SH-SY5Y (cell line): ENCODE measurements around the gene PLAC9.

Source experiments
- GATA2 ChIP-seq: IDR thresholded peaks from 2 replicates; pipeline ENCODE4 v1.6.1; 2011; ENCODE audit warnings: mild to moderate bottlenecking, low read depth, low read length
- GATA3 ChIP-seq: IDR thresholded peaks from 2 replicates; pipeline ENCODE4 v1.6.1; 2011; ENCODE audit warnings: low read depth, mild to moderate bottlenecking, low read length, moderate library complexity

PLAC9 gene, protein sequence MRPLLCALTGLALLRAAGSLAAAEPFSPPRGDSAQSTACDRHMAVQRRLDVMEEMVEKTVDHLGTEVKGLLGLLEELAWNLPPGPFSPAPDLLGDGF

DNA sequence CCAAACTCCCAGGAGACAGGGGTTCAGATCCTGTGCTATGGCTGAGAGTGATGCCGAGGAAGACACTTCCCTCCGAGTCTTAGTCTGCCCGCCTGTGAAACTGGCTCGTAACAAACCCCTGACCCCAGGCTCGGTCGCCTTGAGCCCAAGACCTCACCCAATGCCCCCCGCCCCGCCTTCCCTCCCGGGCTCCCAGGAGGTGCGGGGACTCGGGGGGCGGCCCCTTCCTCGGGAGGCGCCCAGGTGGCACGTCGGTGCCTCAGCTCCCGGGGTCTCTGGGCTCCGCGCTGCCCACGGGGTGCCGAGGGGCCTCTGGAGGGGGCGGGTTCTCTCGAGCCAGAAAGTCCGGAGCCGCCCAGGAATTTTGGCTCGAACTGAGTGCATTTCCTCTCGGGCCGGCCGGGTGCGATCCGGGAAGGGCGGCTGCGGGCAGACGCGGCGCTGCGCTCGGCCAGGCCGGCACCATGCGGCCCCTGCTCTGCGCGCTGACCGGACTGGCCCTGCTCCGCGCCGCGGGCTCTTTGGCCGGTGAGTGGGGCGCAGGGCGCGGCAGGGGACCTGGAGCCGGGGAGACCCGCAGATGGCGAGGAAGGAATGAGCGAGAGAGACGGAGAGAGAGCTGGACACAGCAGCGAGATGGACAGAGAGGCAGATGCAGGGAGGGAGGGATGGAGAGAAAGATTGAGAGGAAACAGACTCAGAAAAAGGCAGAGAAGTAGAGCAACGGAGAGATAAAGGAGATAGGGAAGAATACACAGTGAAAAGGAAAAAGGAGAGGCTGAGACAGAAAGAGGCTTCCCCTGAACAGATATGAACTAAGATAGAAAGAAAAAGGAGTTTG lies at the start of gene PLAC9:
Gene PLAC9, plus strand, starts transcription at position 432 of the 841 bp plus-strand sequence. Its CDS starts 33 bp downstream, at position 465.
- TF ChIP-seq GATA3 (no peak), GATA2 (no peak; the same call in 1 of the 2 replicates)

DNA sequence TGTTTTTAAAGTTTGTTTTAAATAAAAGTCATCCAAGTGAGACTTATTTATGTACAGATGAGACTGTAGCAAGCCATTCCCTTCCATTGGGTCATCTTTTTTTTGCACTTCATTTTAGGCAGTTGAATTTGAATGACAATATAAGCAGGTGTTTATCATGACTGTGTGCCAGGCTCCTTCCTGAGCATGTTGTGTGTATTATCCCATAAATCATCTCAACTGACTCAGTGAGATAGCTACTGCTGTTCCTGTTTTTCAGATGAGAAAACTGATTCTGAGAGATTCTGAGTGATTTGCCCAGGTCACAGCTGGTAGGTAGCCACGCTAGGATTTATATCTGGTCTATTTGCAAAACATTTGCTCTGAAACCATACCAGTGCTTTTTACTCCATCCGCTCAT lies 42.4 kb upstream of the PLAC9 start:
- TF ChIP-seq GATA3 (no peak), GATA2 (peak; percentile 54; the same call in 1 of the 2 replicates)

DNA sequence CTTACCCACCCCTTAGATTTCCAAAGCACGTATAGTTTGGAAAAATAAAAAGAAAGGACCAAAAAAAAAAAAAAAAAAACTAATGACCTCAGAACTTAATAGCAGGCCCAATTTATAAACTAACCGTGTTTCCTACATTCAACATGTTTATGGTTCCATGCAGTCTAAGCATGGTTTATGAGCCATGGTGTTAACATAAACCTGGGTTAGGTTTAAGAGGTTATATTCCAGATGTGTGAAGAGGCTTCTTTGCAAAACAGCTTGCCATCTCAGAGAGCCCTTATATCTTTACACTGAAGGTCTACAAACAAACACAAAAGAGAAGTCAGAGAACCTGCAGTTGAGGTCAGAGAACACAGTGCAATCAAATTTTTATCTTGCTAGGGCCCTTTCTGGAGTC lies 38.3 kb upstream of the PLAC9 start:
- TF ChIP-seq GATA3 (no peak), GATA2 (no peak)

DNA sequence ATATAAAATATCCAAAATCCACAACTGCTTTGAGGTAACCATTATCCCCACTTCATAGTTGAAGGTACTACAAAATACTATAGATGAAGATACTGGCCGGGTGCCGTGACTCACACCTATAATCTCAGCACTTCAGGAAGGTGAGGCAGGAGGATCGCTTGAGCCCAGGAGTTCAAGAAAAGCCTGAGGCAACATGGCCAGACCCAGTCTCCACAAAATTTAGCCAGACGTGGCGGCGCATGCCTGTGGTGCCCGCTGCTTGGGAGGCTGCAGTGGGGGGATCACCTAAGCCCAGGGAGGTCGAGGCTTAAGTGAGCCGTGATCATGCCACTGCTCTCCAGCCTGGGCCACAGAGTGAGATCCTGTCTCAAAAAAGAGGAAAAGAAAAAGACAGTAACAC lies 32.4 kb upstream of the PLAC9 start:
- TF ChIP-seq GATA3 (no peak), GATA2 (no peak)

DNA sequence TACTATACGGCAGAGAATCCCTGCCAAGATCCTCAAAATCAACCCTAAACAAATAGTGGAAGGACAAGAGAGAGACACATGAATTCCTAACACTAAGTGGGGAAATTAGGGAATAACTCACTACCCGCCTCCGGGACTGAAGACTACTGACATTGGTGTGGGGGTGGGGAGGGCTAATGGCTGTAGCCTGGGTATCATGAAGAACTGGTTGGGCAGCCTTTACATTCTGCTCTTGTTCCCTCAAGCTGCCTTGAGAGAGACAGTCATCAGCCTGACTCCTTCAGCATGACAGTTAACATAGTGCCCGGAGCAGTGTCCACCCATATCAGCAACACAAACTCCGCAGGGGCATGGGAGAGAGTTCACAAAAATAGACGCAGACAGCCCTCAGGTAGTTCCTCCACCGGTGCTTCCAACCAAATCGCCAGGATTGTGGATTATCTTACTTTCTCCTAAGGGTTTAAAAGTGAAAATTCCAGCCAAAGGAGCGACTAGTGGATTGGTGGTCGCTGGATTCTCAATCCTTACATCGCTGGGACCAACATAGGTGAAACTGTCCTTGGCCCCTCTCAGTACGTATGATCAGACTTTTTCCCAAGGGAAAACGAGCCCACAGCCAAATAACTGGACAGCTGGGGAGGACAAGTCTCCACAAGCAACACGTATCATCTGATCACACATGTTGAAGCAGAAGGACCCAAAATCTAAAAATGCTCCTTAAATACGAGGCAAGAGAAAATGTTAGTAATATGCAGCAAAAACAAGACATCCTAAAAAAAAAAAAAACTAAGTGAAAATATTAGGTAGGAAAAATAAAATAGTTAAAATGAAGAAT lies 31.5 kb upstream of the PLAC9 start:
- no peak for TF ChIP-seq GATA2
- no peak for TF ChIP-seq GATA3

DNA sequence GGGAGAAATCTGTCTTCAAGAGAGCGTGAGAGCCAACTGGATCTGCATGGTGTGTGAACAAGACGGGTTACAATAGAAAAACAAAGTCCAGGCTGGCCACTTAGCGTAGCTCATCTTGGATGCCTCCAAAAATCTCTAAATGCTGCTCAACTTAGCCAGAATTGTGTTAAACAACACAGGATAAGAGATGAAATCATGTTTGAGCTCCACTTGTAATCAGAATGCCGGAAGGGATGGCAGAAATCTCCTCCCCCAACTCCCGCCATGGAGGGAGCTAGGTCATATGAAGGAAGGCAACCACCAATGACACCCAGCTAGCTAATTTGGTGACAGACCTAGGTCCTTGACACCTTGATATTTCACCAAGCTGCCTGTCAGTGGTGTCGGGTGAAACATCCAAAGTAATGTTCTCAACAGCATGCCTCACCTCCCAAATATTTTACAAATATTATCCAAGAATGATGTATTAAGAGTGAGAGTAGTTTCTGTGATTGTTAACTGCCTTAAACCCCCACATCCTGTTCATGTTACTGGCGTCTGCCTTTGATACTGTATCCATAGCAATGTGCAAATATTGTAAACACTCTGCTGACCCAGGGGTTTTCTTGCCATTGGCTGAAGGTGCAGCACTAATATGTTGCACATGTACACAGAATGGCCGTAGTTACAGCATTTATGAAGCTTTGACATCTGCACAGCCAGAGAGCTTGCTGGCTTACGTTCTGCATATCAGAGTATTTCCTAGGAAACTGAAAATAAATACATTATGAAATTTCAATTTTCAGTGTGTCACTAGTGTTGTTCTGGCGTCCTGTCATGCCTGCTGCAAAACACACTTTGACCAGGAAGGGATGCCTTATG lies 28.2 kb upstream of the PLAC9 start:
- TF ChIP-seq GATA3 = no peak
- TF ChIP-seq GATA2 = no peak

DNA sequence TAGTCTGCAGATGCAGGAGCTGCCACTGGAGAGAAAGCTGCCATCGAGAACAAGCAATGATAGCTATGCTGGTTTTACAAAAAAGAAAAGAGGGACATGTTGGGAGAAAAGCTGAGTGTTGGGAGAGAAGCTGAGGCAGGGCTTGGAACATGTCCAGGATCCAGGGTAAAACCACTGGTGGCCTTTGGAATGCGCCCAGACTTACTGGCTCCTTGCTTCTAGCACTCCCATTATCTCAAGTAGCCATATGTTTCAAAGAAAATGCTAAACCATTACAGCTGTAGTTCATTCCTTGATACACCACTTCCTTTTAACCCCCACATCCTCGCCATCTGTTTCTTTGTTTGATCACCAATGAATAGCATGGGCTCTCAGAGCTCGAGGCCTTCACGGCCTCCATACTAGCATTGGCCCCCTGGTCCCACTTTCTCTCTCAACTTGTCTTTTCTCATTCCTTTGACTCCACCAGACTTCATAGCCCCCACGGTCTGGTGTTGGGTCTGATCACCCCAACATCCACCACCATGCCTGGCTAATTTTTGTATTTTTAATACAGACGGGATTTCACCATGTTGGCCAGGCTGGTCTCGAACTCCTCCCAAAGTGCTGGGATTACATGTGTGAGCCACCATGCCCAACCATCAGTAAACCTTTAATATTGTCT lies 23.8 kb upstream of the PLAC9 start:
- TF ChIP-seq GATA3 (no peak), GATA2 (no peak)

DNA sequence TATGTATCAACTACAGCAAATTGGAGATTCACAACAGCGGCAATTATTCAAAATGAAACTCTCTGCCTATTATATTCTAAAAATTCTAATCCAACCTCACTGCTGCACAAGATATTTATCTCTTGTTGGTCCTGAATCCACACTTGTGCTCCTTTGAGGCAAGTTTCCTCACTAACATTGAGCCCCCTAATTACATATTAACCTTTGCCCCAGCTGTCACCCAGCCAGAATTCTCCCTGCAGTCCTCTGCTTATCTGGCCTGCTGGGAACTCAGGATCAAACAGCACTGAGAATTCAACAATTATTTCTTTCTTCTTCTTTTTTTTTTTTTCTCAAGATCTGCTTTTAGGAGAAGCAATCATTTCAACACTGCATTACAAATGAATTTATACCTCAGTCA lies 21.5 kb upstream of the PLAC9 start:
- no peak for TF ChIP-seq GATA2
- no peak for TF ChIP-seq GATA3

DNA sequence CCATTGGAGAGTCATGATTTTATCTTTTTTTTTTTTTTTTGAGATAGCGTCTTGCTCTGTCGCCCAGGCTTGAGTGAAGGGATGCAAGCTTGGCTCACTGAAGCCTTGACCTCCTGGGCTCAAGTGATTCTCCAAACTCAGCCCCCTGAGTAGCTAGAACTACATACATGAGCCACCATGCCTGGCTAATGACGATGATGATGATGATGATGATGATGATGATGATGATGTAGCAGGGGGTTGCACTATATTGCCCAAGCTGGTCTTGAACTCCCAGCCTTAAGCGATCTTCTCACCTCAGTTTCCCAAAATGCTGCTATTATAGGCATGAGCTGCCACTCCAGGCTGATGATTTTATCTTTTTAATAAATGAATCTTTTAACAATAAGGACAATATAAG lies 13.9 kb upstream of the PLAC9 start:
- TF ChIP-seq GATA3 = no peak
- no peak for TF ChIP-seq GATA2

DNA sequence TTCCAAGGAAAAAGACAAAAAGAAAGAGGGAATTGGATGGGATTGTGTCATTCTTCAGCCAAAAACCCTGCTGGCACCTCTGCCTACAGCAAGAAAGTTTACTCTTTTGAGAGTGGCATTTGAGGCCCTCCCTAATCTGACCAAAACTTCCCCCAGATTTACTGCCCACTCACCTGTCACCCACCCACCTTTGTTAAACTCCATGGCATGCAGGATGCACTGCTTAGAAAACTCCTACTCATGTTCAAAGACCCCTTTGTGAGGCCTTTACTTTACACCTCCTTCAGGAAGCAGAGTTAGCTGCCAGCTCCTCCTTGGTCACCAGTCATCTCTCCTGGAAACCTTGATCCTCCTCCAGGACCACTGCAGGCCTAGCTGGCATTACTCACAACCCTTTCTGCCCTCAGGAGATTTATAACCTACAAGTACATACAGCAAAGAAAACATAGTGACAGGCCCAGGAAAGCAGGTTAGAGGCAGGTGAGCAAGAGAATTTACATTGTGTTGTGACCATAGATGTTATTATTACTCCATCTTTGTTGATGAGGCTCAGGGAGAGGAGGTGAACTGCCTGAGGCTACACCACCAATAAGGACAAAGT lies 10.3 kb upstream of the PLAC9 start:
- TF ChIP-seq GATA2 (no peak), GATA3 (no peak)

DNA sequence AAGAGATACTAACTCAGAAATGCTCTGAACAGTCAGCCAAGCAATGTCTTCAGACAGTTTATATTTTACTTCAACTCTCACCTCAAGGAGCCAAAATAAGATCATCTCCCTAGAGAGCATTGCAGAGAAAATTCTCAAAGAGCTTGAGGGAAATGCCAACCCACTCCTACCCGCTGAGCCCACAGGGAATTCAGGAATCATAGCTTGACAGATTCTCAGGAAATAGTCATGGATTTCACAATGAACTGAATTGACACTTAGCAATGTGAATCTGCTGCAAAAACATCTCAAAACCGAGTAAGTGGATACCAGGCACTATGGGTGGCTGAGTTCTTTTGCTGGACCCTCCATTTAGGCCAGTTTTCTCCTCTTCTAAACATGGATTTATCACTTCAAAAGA lies 9.8 kb upstream of the PLAC9 start:
- TF ChIP-seq GATA2 (no peak), GATA3 (no peak)

DNA sequence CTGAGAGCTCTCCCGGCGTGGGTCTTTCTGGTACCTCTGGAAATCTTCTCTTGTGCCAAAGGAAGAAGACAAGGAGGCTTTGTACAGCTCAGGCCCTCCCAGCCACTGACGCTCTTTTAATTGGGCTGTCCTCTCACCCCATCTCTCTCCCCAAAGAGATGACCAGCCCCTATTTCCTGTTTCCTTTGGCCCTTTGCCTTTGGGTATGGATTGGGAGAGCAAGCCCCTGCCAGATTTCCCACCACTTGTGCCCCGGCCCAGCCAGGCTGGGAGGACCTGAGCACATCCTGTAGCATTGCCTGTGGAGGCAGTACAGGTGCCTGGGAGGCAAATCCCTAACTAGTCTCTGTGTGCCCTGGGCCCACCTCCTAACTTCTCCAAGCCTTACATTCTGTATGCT lies 5.7 kb upstream of the PLAC9 start:
- TF ChIP-seq GATA2 (no peak), GATA3 (no peak)

DNA sequence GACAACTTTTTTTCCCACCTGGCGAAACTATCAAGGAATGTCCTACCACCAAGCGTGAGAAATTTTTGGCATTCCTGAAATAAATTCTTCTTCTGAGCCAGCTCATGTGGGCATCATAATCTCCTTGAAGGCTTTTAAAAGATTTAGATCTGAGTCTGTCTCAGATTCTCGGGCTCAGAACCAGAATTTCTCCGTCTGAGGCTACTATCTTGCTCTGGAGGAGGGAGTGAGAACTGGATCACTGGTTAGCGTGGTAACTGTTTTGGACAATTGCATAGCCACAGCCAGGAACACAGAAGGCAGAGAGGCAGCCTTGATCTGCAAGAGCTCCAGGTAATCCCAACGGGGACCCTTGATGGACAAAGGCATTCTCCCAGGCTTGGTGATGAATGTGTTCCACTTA lies 1.0 kb upstream of the PLAC9 start:
- TF ChIP-seq GATA3 (no peak), GATA2 (no peak)
